Gastrocnemius medialis (tissue), 4 donors: Measurements from ENCODE around the gene FRY. TPM values are rescaled to one million over a fixed set of nuclear protein-coding genes. Genes with fewer than 3 reads are reported as not detected.

ENCODE experiments used
- ATAC-seq, 2 donors: fragments of 150-250 bp; one replicate each; pipeline ENCODE4 v1.9.1; 2016
- DNase-seq, 2 donors: peaks; one replicate each; pipeline ENCODE4 v3.0.0-alpha.2; 2019
- H3K27ac ChIP-seq, 4 donors: fragments of 200-600 bp; sonication (generic); 1 replicate in 1 of 4; 2 replicates in 3 of 4; pipeline ENCODE4 v1.5.1; 2016 to 2018; ENCODE audit warnings: mild to moderate bottlenecking in 2 of 4, moderate library complexity in 1 of 4
- H3K27me3 ChIP-seq, 3 donors: fragments of 200-600 bp; sonication (generic) in 2 of 3; 1 replicate in 1 of 3; 2 replicates in 2 of 3; pipeline versions ENCODE4 v1.5.1 to v1.6.0; 2016 to 2019; ENCODE audit warnings: mild to moderate bottlenecking in 1 of 3, moderate library complexity in 1 of 3
- H3K36me3 ChIP-seq, 2 donors: fragments of 200-600 bp; sonication (generic) in 1 of 2; one replicate each; pipeline ENCODE4 v1.5.1; 2017 to 2018
- H3K4me1 ChIP-seq, 2 donors: fragments of 200-600 bp; sonication (generic) in 1 of 2; one replicate each; pipeline ENCODE4 v1.5.1; 2016 to 2017; ENCODE audit warnings: mild to moderate bottlenecking in 2 of 2
- H3K4me3 ChIP-seq, 4 donors: fragments of 200-600 bp; sonication (generic) in 3 of 4; 1 replicate in 1 of 4; 2 replicates in 3 of 4; pipeline ENCODE4 v1.5.1; 2016 to 2019; ENCODE audit warnings: mild to moderate bottlenecking in 2 of 4
- H3K9me3 ChIP-seq, 3 donors: fragments of 200-600 bp; sonication (generic) in 2 of 3; 1 replicate in 1 of 3; 2 replicates in 2 of 3; pipeline ENCODE4 v1.5.1; 2016 to 2019
- POLR2A ChIP-seq, 2 donors: fragments of 450-650 bp; IDR thresholded peaks; one replicate each; pipeline ENCODE4 v1.6.1; 2017; ENCODE audit warnings: antibody characterized with exemption in 2 of 2, mild to moderate bottlenecking in 2 of 2, moderate library complexity in 2 of 2
- in situ Hi-C, 4 donors: fragments of 200-750 bp; cut with MboI; loops; one replicate each; pipeline versions ENCODE4 v1.15.0 to v1.8.0; 2017; ENCODE audit warnings: low sequenced_read_pairs in 4 of 4
- intact Hi-C: fragments of 100-400 bp; cut with DNase I; formaldehyde crosslinking; loops from one replicate; pipeline ENCODE4 v1.15.1; 2023; ENCODE audit warnings: low total_unique reads
- total RNA-seq, 4 donors: library from RNA; depleted of rRNA; stranded (reverse); fragments of >200 nt; gene quantifications; one replicate each; pipeline versions ENCODE4 v1.1.0 to v1.2.3, GENCODE V29; 2016
- TF ChIP-seq, protein P1 (sequence below), 5 experiments: fragments of 450-650 bp in 3 of 5; fragments of 200-600 bp in 2 of 5; sonication (generic) in 2 of 5; IDR thresholded peaks in 4 of 5; conservative IDR thresholded peaks in 1 of 5; 1 replicate in 4 of 5; 2 replicates in 1 of 5; pipeline ENCODE4 v1.5.1; 2016 to 2019; ENCODE audit warnings: antibody characterized with exemption in 5 of 5, mild to moderate bottlenecking in 3 of 5, moderate library complexity in 3 of 5

The FRY gene
- total RNA-seq, 4 donors from 2014 or later = 10.1 to 48.3 (median 21.4) TPM

DNA sequence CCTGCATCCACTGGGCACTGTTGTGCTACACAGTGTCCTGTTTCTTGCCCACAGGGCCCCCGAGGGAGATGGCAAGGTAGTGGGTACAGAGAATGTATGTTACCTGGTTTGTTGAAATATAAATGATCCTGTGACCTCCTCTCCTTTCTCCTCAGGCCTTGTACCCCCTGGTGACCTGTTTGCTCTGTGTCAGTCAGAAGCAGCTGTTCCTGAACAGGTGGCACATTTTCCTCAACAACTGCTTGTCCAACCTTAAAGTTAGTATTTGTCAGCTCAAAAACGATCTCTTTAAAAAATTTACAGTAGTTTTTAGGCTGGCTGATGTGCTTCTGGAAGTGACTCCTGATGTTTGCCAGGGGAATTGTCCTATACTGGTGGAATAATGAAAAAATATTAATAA lies 105.1 kb downstream of the FRY start:
- no peaks in the 10 kb centered on the region for H3K9me3 ChIP-seq
- ATAC-seq = no peak
- no peak overlapping the region for H3K27ac ChIP-seq
- TF ChIP-seq, protein P1, sequence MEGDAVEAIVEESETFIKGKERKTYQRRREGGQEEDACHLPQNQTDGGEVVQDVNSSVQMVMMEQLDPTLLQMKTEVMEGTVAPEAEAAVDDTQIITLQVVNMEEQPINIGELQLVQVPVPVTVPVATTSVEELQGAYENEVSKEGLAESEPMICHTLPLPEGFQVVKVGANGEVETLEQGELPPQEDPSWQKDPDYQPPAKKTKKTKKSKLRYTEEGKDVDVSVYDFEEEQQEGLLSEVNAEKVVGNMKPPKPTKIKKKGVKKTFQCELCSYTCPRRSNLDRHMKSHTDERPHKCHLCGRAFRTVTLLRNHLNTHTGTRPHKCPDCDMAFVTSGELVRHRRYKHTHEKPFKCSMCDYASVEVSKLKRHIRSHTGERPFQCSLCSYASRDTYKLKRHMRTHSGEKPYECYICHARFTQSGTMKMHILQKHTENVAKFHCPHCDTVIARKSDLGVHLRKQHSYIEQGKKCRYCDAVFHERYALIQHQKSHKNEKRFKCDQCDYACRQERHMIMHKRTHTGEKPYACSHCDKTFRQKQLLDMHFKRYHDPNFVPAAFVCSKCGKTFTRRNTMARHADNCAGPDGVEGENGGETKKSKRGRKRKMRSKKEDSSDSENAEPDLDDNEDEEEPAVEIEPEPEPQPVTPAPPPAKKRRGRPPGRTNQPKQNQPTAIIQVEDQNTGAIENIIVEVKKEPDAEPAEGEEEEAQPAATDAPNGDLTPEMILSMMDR (IDR thresholded peaks at IDR 0.05 in 4 of 5, conservative IDR thresholded peaks at IDR 0.05 in 1 of 5) = no peak
- no peak for TF ChIP-seq POLR2A (IDR thresholded peaks at IDR 0.05)
- no peaks in the 10 kb centered on the region for H3K27me3 ChIP-seq
- DNase-seq = no peak
- in situ Hi-C loops (no loop called here), intact Hi-C loops (no loop called here)
- H3K4me1 ChIP-seq = no peaks in the 10 kb centered on the region
- no peak overlapping the region for H3K4me3 ChIP-seq
- H3K36me3 ChIP-seq = peaks cover 0 to 12% of the 10 kb centered on the region in 2 donors

DNA sequence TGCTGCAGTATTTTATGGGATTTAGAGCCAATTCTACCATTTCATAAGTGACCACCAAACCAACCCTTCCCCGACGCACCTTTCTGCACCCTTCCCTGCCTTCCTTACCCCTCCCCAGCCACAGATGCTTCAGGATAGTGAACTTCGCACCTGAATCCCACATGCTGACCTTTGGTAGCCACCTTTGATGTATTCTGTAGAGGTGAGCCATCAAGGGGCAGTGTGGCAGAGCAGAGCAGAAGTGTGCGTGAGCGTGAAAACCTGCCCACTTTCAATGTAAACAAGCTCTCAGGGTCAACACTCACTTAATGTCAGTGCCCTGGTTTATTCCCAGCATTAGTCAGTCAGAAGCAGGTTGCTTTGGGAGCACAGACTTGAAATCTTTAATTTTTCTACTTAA lies 107.7 kb downstream of the FRY start:
- H3K9me3 ChIP-seq = no peaks in the 10 kb centered on the region
- intact Hi-C loops (no loop called here), in situ Hi-C loops (no loop called here)
- no peak for ATAC-seq
- peaks cover 0 to 9% of the 10 kb centered on the region in 2 donors for H3K36me3 ChIP-seq
- H3K27me3 ChIP-seq = no peaks in the 10 kb centered on the region
- no peak for DNase-seq
- no peak overlapping the region for H3K27ac ChIP-seq
- no peak overlapping the region for H3K4me3 ChIP-seq
- no peaks in the 10 kb centered on the region for H3K4me1 ChIP-seq
- TF ChIP-seq, protein P1 (IDR thresholded peaks at IDR 0.05 in 4 of 5, conservative IDR thresholded peaks at IDR 0.05 in 1 of 5) = no peak
- TF ChIP-seq POLR2A (IDR thresholded peaks at IDR 0.05) = no peak

DNA sequence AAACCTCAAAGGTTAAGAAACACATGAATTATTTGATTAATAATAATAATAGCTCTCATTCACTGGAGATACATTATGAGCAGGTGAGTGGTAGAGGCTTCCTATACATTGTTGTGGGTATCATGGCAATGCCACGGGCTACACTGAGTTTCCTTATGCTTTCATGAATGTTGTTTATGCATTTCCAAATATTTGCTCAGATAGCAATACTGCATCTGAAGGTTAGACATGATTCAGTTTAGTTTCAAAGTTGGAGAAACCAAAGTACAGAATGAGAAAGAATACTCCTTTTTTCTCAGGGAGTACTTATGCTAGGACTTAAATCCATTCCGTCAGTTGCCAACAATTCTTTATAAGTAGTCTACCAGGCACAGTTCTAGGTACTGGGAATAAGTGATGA lies 108.5 kb downstream of the FRY start:
- intact Hi-C loops = no loop called here

DNA sequence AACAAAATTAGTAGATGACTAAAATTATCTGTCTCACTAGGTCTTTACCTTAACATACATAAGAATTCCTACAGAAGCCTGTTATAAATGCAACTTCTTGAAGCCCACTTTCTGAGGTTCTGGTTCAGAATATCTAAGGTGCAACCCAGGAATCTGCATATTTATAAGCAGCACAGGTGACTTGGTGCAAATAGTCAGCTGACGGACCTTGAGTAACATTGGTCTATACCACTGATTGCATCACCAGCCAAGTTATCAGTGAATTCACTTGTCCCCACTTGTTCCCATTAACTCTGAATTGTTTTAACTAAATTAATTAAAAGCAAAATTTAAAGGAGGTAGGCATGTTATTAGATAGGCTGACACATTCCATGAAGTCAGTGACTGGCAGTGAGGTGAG lies 109.9 kb downstream of the FRY start:
- H3K36me3 ChIP-seq = peaks cover 0 to 9% of the 10 kb centered on the region in 2 donors
- H3K9me3 ChIP-seq = no peaks in the 10 kb centered on the region
- no peak for ATAC-seq
- intact Hi-C loops = no loop called here
- no peak for DNase-seq
- H3K4me1 ChIP-seq = no peaks in the 10 kb centered on the region
- H3K27me3 ChIP-seq = no peaks in the 10 kb centered on the region
- H3K27ac ChIP-seq = no peak overlapping the region
- TF ChIP-seq POLR2A (IDR thresholded peaks at IDR 0.05) = no peak
- TF ChIP-seq, protein P1 (IDR thresholded peaks at IDR 0.05 in 4 of 5, conservative IDR thresholded peaks at IDR 0.05 in 1 of 5) = no peak
- in situ Hi-C loops = no loop called here
- no peak overlapping the region for H3K4me3 ChIP-seq

More for the DNA sequence above, 108.5 kb downstream of the FRY start:
- Histone ChIP-seq H3K27ac (no peak overlapping the region), H3K4me3 (no peak overlapping the region), H3K27me3 (no peaks in the 10 kb centered on the region), H3K9me3 (no peaks in the 10 kb centered on the region), H3K4me1 (no peaks in the 10 kb centered on the region), H3K36me3 (peaks cover 0 to 9% of the 10 kb centered on the region in 2 donors)
- in situ Hi-C loops = no loop called here
- TF ChIP-seq, protein P1 (IDR thresholded peaks at IDR 0.05 in 4 of 5, conservative IDR thresholded peaks at IDR 0.05 in 1 of 5) = no peak
- TF ChIP-seq POLR2A (IDR thresholded peaks at IDR 0.05) = no peak
- DNase-seq (no peak), ATAC-seq (no peak)

DNA sequence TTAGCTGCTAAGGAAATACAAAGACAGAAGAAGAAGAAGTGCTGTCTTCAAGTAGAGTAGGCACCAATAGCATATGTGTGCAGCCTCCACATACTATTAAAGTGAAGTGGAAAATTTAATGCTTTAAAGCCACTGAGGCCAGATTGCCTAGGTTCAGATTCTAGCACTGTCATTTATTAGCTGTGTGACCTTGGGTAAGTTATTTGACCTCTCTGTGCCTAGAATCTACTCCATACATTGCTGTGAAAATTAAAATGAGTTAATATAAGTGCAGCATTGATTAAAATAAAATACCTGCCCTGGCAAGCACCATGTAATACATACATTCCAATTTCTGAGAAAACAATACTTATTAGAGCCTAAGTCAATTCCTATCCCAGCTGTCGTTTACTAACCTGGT lies 110.5 kb downstream of the FRY start:
- H3K4me3 ChIP-seq = no peak overlapping the region
- in situ Hi-C loops (no loop called here), intact Hi-C loops (no loop called here)
- peaks cover 0 to 9% of the 10 kb centered on the region in 2 donors for H3K36me3 ChIP-seq
- H3K4me1 ChIP-seq = no peaks in the 10 kb centered on the region
- DNase-seq (no peak), ATAC-seq (no peak)
- no peak overlapping the region for H3K27ac ChIP-seq
- TF ChIP-seq, protein P1 (IDR thresholded peaks at IDR 0.05 in 4 of 5, conservative IDR thresholded peaks at IDR 0.05 in 1 of 5) = no peak
- TF ChIP-seq POLR2A (IDR thresholded peaks at IDR 0.05) = no peak
- no peaks in the 10 kb centered on the region for H3K27me3 ChIP-seq
- no peaks in the 10 kb centered on the region for H3K9me3 ChIP-seq
